Suprapubic skin (tissue), 4 donors: Measurements from ENCODE around the gene NR2F6. TPM values are rescaled to one million over a fixed set of nuclear protein-coding genes. Genes with fewer than 3 reads are reported as not detected.

ENCODE experiments used
- DNase-seq, 2 donors: peaks; one replicate each; pipeline ENCODE4 v3.0.0-alpha.2; 2019; ENCODE audit warnings: low spot score in 2 of 2
- H3K27ac ChIP-seq: fragments of 200-600 bp; sonication (generic); one replicate; pipeline ENCODE4 v1.5.1; 2019
- H3K27me3 ChIP-seq: fragments of 200-600 bp; sonication (generic); one replicate; pipeline ENCODE4 v1.5.1; 2019
- H3K36me3 ChIP-seq: fragments of 200-600 bp; sonication (generic); one replicate; pipeline ENCODE4 v1.5.1; 2019
- H3K4me1 ChIP-seq: fragments of 200-600 bp; sonication (generic); one replicate; pipeline ENCODE4 v1.5.1; 2019
- H3K4me3 ChIP-seq: fragments of 200-600 bp; sonication (generic); one replicate; pipeline ENCODE4 v1.5.1; 2019; ENCODE audit warnings: mild to moderate bottlenecking
- H3K9me3 ChIP-seq: fragments of 200-600 bp; sonication (generic); one replicate; pipeline ENCODE4 v1.5.1; 2019
- EP300 ChIP-seq: sonication (generic); formaldehyde crosslinking; IDR thresholded peaks from one replicate; pipeline ENCODE4 v1.6.1; 2017; ENCODE audit warnings: antibody characterized with exemption
- POLR2A ChIP-seq, 2 donors: fragments of 450-650 bp; IDR thresholded peaks; one replicate each; pipeline ENCODE4 v1.6.1; 2017; ENCODE audit warnings: antibody characterized with exemption in 2 of 2, mild to moderate bottlenecking in 2 of 2, moderate library complexity in 2 of 2
- POLR2AphosphoS5 ChIP-seq, 3 donors: sonication (generic); formaldehyde crosslinking; IDR thresholded peaks; one replicate each; pipeline ENCODE4 v1.6.1; 2017; ENCODE audit warnings: antibody characterized with exemption in 3 of 3
- WGBS: methylation state at CpG from one replicate; pipeline ENCODE4 v1.1.5; 2018; 5-methylcytosine and 5-hydroxymethylcytosine counted together
- total RNA-seq, 4 donors: library from RNA; depleted of rRNA; stranded (reverse); fragments of >200 nt; gene quantifications; one replicate each; pipeline ENCODE4 v1.1.0, GENCODE V29; 2016
- TF ChIP-seq, protein P1 (sequence below), 2 donors: fragments of 200-600 bp in 1 of 2; fragments of 450-650 bp in 1 of 2; sonication (generic) in 1 of 2; IDR thresholded peaks; one replicate each; pipeline ENCODE4 v1.5.1; 2016 to 2019; ENCODE audit warnings: antibody characterized with exemption in 2 of 2, mild to moderate bottlenecking in 1 of 2, moderate library complexity in 1 of 2

NR2F6 gene
- total RNA-seq, 4 donors from 2014 or later, result 25.8 to 79.3 (median 54.8) TPM

DNA sequence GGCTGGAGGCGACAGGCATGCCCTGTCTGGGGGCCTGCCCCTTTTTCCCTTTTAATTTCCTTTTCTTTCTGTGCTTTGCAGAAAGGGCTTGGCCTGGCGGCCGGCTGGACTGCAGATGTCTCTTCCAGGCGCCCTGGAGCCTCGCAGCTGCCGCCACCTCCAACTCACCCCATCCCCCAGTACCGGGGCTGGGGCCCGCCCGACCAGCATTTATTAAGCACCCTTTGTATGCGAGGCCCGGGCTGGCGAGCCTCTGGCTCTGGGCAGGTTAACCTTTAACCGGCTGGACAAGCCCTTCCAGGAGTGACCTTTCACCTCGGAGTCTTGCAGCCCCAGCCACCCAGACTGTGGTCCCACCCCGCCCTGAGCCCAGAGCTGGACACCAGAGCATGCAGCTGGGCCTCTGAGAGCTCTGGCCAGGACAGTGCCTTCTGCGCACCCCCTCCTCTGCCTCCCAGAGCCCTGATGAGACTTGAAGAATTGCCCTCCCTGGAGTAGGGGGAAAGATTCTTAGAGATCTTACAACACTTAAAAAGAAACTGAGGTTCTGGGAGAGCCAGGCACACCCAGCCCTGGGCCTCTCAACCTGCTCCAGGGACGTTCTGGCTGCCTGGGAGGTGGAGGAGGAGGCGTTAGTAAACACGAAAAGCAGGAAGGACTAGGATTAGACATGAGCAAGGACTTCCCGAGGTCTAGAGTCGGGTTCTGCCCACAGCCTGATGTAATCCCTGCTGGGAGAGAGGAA lies 1.1 kb upstream of the NR2F6 start:
- peaks cover 47% of the 10 kb centered on the region for H3K4me1 ChIP-seq
- DNase-seq, result no peak

DNA sequence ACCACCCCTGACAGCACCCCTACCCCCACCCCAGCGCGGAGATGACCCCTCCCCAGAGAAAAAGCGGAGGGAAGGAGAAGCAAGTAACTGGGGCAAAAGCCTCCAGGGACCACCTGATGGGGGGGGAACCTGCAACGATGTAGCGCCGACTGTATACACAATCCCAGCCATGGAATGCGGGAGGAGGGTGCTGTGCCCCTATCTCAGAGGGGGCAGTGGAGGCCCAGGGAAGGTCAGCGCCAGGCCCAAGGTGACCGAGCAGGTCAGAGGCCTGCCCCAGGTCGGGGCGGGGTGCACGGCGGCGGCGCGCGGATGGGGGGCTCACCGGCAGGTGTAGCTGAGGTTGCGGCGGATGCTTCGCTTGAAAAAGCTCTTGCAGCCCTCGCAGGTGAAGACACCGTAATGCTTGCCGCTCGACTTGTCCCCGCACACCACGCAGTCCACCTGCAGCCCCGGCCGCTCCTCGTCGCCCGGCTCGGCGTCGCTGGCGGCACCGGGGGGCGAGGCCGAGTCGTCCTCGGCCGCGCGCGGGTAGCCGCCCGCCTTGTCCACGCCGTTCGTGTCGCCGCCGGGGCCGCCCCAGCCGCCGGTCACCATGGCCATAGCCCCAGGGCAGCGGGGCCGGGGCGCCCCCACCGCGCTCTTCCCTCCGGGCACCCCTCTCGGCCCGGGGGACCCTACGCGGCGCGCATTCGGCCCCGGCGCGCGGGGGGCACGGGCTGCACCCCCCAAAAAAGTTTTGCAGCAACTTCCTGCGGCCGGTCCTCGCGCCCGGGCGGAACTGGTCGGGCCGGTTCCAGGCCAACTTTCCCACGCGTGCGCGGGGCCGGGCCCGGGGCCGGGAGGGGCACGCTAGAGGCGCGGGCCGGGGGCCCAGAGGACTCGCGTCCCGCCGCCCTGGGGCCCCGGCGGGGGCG lies 843 bp downstream of the NR2F6 start:
- Histone ChIP-seq H3K36me3 (peaks cover 13% of the 10 kb centered on the region), H3K4me1 (peaks cover 47% of the 10 kb centered on the region)

More for the DNA sequence above, 1.1 kb upstream of the NR2F6 start:
- Histone ChIP-seq H3K27ac (peak overlapping the region; percentile 83), H3K27me3 (no peaks in the 10 kb centered on the region), H3K4me3 (peak overlapping the region; percentile 82), H3K9me3 (no peaks in the 10 kb centered on the region), H3K36me3 (no peaks in the 10 kb centered on the region)
- TF ChIP-seq POLR2AphosphoS5 (IDR thresholded peaks at IDR 0.05), result no peak
- TF ChIP-seq POLR2A (IDR thresholded peaks at IDR 0.05), result no peak
- no peak for TF ChIP-seq EP300
- TF ChIP-seq, protein P1, sequence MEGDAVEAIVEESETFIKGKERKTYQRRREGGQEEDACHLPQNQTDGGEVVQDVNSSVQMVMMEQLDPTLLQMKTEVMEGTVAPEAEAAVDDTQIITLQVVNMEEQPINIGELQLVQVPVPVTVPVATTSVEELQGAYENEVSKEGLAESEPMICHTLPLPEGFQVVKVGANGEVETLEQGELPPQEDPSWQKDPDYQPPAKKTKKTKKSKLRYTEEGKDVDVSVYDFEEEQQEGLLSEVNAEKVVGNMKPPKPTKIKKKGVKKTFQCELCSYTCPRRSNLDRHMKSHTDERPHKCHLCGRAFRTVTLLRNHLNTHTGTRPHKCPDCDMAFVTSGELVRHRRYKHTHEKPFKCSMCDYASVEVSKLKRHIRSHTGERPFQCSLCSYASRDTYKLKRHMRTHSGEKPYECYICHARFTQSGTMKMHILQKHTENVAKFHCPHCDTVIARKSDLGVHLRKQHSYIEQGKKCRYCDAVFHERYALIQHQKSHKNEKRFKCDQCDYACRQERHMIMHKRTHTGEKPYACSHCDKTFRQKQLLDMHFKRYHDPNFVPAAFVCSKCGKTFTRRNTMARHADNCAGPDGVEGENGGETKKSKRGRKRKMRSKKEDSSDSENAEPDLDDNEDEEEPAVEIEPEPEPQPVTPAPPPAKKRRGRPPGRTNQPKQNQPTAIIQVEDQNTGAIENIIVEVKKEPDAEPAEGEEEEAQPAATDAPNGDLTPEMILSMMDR (IDR thresholded peaks at IDR 0.05), result no peak
- WGBS, result 13% methylated on average over 14 of the region's 21 CpGs

DNA sequence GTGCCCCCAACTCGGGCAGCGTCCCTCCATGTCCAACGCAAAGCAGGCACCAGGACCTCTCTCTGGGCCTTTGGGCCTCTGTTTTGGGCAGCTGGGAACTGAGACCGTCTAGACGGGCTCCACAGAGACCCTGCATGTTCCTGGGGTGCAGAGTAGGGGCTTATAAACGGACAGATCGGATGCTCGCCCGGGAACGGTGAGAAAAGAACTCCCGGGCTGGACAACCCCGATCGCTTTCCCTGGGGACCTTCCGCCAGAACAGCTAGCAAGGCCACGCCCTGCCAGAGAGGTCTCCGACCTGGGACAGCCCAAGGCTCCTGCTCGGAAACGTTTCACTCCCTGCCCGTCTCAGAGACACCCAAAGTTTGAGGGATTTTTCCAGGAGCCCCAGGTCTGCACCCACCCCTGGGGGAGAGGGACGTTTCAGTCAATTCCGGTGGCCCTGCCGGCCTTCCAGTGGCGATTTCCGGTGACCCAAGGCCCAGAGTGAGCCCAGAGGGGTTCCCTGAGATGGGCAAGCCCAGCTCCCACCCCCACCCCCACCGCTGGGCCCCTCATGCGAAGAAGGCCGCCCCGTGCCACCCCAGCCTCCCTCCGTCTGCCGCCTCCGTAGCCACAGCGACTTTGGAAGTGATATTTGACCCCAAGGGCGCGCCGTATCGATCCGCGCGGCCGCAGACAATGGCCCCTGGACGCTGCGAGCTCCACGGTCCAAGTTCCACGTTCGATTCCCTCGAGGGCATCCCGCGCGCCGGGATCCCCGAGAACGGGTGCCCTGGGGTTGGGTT lies 1.7 kb downstream of the NR2F6 start:
- TF ChIP-seq, protein P1 (IDR thresholded peaks at IDR 0.05), result no peak
- TF ChIP-seq POLR2A (IDR thresholded peaks at IDR 0.05) (no peak), POLR2AphosphoS5 (IDR thresholded peaks at IDR 0.05) (no peak), EP300 (no peak)
- H3K9me3 ChIP-seq, result no peaks in the 10 kb centered on the region
- peaks cover 47% of the 10 kb centered on the region for H3K4me1 ChIP-seq
- WGBS, result 14% methylated on average over 29 of the region's 52 CpGs
- H3K27me3 ChIP-seq, result no peaks in the 10 kb centered on the region
- no peak for DNase-seq
- peaks cover 16% of the 10 kb centered on the region for H3K36me3 ChIP-seq
- peak overlapping the region; percentile 82 for H3K4me3 ChIP-seq
- H3K27ac ChIP-seq, result peak overlapping the region; percentile 83

More for the DNA sequence above, 843 bp downstream of the NR2F6 start:
- no peak for DNase-seq
- TF ChIP-seq, protein P1 (IDR thresholded peaks at IDR 0.05), result no peak
- TF ChIP-seq EP300 (no peak), POLR2A (IDR thresholded peaks at IDR 0.05) (no peak), POLR2AphosphoS5 (IDR thresholded peaks at IDR 0.05) (no peak)
- Histone ChIP-seq H3K4me3 (peak overlapping the region; percentile 82), H3K27ac (peak overlapping the region; percentile 83), H3K27me3 (no peaks in the 10 kb centered on the region), H3K9me3 (no peaks in the 10 kb centered on the region)
- 4% methylated on average over 13 of the region's 100 CpGs for WGBS

DNA sequence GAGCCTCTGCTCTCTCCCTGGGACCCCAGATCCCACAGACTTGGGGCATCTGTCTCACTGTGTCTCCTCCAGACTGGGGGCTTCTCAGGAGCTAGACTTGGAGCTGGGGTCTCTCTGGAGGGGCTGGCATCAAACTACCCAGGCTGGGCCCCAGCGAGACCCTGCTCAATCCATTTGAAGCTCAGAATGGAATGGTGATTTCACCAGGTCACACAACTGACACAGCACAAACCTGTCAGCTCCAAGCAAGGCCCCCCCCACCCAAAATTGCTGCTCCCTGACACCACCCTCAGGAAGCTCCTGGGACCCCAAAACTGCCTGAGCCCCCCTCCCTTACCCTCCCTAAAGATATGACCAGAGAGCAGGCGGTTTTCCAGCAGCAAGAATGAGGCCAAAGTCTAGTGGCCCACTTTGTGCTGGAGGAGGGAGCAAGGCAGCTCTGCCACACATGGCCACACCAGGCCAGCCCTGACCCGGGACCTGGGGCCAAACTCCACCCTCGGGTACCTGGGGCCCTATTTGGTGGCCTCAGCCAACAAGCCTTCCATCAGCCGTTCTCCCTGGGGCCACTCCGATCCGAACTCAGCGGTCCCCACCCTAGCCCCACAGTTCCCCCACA lies 2.4 kb downstream of the NR2F6 start:
- Histone ChIP-seq H3K27me3 (no peaks in the 10 kb centered on the region), H3K36me3 (peaks cover 22% of the 10 kb centered on the region), H3K4me1 (peaks cover 47% of the 10 kb centered on the region), H3K27ac (peak overlapping the region; percentile 83), H3K9me3 (no peaks in the 10 kb centered on the region), H3K4me3 (peak overlapping the region; percentile 82)
- WGBS, result 25% methylated on average over 4 of the region's 8 CpGs
- DNase-seq, result no peak
- TF ChIP-seq POLR2A (IDR thresholded peaks at IDR 0.05), result no peak
- no peak for TF ChIP-seq EP300
- TF ChIP-seq, protein P1 (IDR thresholded peaks at IDR 0.05), result no peak
- no peak for TF ChIP-seq POLR2AphosphoS5 (IDR thresholded peaks at IDR 0.05)
